ENCODE results near the gene UBIAD1.

Gene UBIAD1

DNA sequence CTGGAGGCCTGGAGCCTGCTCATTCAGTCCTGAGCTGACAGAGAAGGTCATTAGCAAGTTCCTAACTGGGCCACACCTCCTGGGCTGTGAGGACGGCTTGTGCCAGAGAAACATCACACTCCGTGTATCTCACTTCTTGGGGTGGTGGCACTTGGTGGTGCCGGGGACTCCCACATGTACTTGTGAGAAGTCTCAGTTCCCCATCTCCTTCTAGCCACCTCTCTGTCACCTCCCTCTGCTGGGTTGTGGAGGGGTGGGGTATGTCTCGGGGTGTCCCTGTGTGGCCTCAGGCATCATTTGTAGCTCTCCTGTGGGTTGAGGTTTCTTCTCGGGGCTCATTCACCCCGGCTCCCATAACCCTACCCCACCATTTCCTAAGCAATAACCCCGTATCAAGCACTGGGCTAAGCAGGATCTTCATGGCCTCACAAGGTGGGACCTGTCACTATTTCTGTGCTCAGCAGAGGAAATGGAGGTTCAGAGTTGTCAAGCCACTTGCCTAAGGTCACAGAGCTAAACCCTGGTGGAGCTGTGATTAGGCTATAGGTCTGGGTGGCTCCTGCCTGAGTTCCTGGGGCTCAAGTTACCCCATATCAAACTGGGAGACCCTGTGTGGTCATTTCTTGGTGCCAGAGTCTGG lies 62.5 kb downstream of the UBIAD1 start:
- H3K27ac ChIP-seq, result no peak overlapping the region
- DNase-seq (ENCODE audit: low spot score), result no peak
- ChIA-PET POLR2A (ENCODE audit: low non-redundant PET) (no interaction called here), CTCF (interaction anchor here (0.8 to 0.9 kb wide), 2 partner anchors 306 to 308 kb away, joined by 3 read pairs; no protein-coding TSS in a partner anchor)
- TF ChIP-seq CTCF (conservative IDR thresholded peaks at IDR 0.05; ENCODE audit: low read depth), result no peak

- peak; percentile 73 for TF ChIP-seq CTCF (conservative IDR thresholded peaks at IDR 0.05; ENCODE audit: low read depth)
- H3K27ac ChIP-seq, result no peak overlapping the region
- CTCF ChIA-PET, result interaction anchor here (0.5 to 0.7 kb wide), 4 partner anchors 23 to 1743 kb away, joined by 3 read pairs; no protein-coding TSS in a partner anchor
- POLR2A ChIA-PET (ENCODE audit: low non-redundant PET), result no interaction called here
- DNase-seq (ENCODE audit: low spot score), result peak; percentile 55
These were observed 64.6 kb downstream of the UBIAD1 start for GRCh38 chr1:11337580-11338073.
